GM23248 (cell line): ENCODE results near the gene SNX25.

Experiments
- EZH2 ChIP-seq: fragments of 200-600 bp; sonication (generic); IDR thresholded peaks from 2 replicates; pipeline ENCODE4 v1.6.1; 2018; ENCODE audit warnings: antibody characterized with exemption, mild to moderate bottlenecking; ENCODE audit not compliant: insufficient read depth, poor library complexity, severe bottlenecking
- EZH2phosphoT487 ChIP-seq: fragments of 200-600 bp; sonication (generic); IDR thresholded peaks from 2 replicates; pipeline ENCODE4 v1.6.1; 2018; ENCODE audit warnings: antibody characterized with exemption, moderate library complexity, mild to moderate bottlenecking, low read depth; ENCODE audit not compliant: insufficient read depth

GRCh38 chr4:185235119-185235842 lies 25.9 kb downstream of the SNX25 start:
- TF ChIP-seq EZH2 (no peak), EZH2phosphoT487 (no peak)
